Heart right ventricle (tissue), 16 donors: ENCODE results near the gene CD52. TPM values are rescaled to one million over a fixed set of nuclear protein-coding genes. Genes with fewer than 3 reads are reported as not detected.

ENCODE experiments used
- ATAC-seq, 8 donors: fragments of 200-7000 bp; cut with Tn5 transposase; one replicate each; pipeline ENCODE4 v1.9.1; 2020; ENCODE audit warnings: mild to moderate bottlenecking in 8 of 8, moderate library complexity in 8 of 8, moderate number of reproducible peaks in 1 of 8
- DNase-seq, 2 donors: peaks; one replicate each; pipeline ENCODE4 v3.0.0-alpha.2; 2020
- H3K27ac ChIP-seq, 10 donors: fragments of 200-600 bp; sonication (generic) in 2 of 10; one replicate each; pipeline versions ENCODE4 v1.5.0 to v1.8.0; 2020 to 2022; ENCODE audit warnings: mild to moderate bottlenecking in 3 of 10
- H3K27me3 ChIP-seq, 7 donors: fragments of 200-600 bp; one replicate each; pipeline ENCODE4 v1.8.0; 2021 to 2022; ENCODE audit warnings: mild to moderate bottlenecking in 2 of 7
- H3K36me3 ChIP-seq, 9 donors: fragments of 200-600 bp; sonication (generic) in 1 of 9; one replicate each; pipeline versions ENCODE4 v1.5.0 to v1.8.0; 2020 to 2022; ENCODE audit warnings: mild to moderate bottlenecking in 2 of 9
- H3K4me1 ChIP-seq, 9 donors: fragments of 200-600 bp; sonication (generic) in 1 of 9; one replicate each; pipeline versions ENCODE4 v1.5.0 to v1.8.0; 2020 to 2022; ENCODE audit warnings: mild to moderate bottlenecking in 4 of 9
- H3K4me3 ChIP-seq, 10 donors: fragments of 200-600 bp; sonication (generic) in 2 of 10; one replicate each; pipeline versions ENCODE4 v1.5.0 to v1.8.0; 2020 to 2022; ENCODE audit warnings: mild to moderate bottlenecking in 7 of 10, moderate library complexity in 2 of 10
- H3K9me3 ChIP-seq, 11 donors: fragments of 200-600 bp in 10 of 11; sonication (generic) in 2 of 11; one replicate each; pipeline versions ENCODE4 v1.5.0 to v1.8.0; 2013 to 2022; ENCODE audit warnings: mild to moderate bottlenecking in 2 of 11, control low read depth in 1 of 11, moderate library complexity in 1 of 11
- whole genome bisulfite sequencing, 2 donors: extraction: QIAGEN DNeasy Blood & Tissue Kit; methylation state at CpG; one replicate each; pipeline ENCODE4 v1.1.7; 2013; ENCODE audit warnings: inconsistent platforms in 1 of 2; 5-methylcytosine and 5-hydroxymethylcytosine counted together
- intact Hi-C, 10 donors: fragments of 100-400 bp; cut with DNase I; formaldehyde crosslinking; loops; one replicate each; pipeline versions ENCODE4 v1.11.1 to v1.14.2; 2022
- polyA plus RNA-seq, 2 donors: library from polyadenylated mRNA; stranded (reverse); fragments of 200-250 nt; gene quantifications; one replicate each; pipeline ENCODE4 v1.2.3, GENCODE V29; 2013
- total RNA-seq, 10 donors: library from RNA; stranded (reverse); fragmentation: NEBNext Ultra II Directional in 3 of 10; extraction: Animal tissue kit (Norgen Biotek cat#: 25700) in 3 of 10; gene quantifications; one replicate each; pipeline versions ENCODE4 v1.2.1 to v1.2.4, GENCODE V29; 2021 to 2023
- TF ChIP-seq, protein P1 (sequence below), 9 donors: fragments of 200-600 bp; sonication (generic) in 2 of 9; IDR thresholded peaks; one replicate each; pipeline versions ENCODE4 v1.5.0 to v1.8.0; 2021 to 2022; ENCODE audit warnings: antibody characterized with exemption in 9 of 9, mild to moderate bottlenecking in 5 of 9, moderate library complexity in 1 of 9
- donor health status: Arrhythmogenic right ventricular cardiomyopathy.
- donor health status: ischemic (EF 13 %, LVEDD 7.1; RV severe dilation, severe dysfunction).
- donor health status: healthy with polysubstance abuse.
- donor health status: DM: no; HTN: yes; CAD: no.
- donor health status: DM: no; HTN: no; CAD: no.
- donor health status: ischemic (EF 25% LVEDD 6.9; RV normal size, moderate dysfunction).
- donor health status: ischemic (EF 25% LVEDD 5.7; RV mildly dilated, moderate dysfunction).
- donor health status: healthy.
- donor health status: DM: yes; HTN: yes; CAD: no.
- donor health status: Ischemic cardiomyopathy.
- donor health status: ischemic (EF 35%, LVEDD 5.7; RV mildly dilated, moderate dysfunction).
- donor health status: nonischemic (EF 11% LVEDD 7.7; RV severe dilation, severe dysfunction).
- donor health status: DM: yes; HTN: yes; CAD: no.
- donor health status: PGD.
- donor health status: ischemic (EF 29% LVEDD 5.4; RV normal size, mild dysfunction).
- donor health status: nonischemic (EF 23%, LVEDD 6.1; RV moderate dilation, normal function).

CD52 gene
- total and polyA plus RNA-seq, 12 donors, result 1.9 to 62.6 (median 5.9) TPM

GRCh38 chr1:26318338-26319064, 743 bp downstream of the CD52 start:
- Histone ChIP-seq H3K4me1 (peaks cover 0 to 81% (median 21%) of the 10 kb centered on the region in 9 donors), H3K36me3 (peaks cover 0 to 16% (median 0%) of the 10 kb centered on the region in 9 donors), H3K27me3 (no peaks in the 10 kb centered on the region), H3K27ac (peak overlapping the region in 7 of 10 donors; percentile 23 to 89 (median 55)), H3K9me3 (no peaks in the 10 kb centered on the region), H3K4me3 (peak overlapping the region in 7 of 10 donors; percentile 5 to 59 (median 12))
- TF ChIP-seq, protein P1, sequence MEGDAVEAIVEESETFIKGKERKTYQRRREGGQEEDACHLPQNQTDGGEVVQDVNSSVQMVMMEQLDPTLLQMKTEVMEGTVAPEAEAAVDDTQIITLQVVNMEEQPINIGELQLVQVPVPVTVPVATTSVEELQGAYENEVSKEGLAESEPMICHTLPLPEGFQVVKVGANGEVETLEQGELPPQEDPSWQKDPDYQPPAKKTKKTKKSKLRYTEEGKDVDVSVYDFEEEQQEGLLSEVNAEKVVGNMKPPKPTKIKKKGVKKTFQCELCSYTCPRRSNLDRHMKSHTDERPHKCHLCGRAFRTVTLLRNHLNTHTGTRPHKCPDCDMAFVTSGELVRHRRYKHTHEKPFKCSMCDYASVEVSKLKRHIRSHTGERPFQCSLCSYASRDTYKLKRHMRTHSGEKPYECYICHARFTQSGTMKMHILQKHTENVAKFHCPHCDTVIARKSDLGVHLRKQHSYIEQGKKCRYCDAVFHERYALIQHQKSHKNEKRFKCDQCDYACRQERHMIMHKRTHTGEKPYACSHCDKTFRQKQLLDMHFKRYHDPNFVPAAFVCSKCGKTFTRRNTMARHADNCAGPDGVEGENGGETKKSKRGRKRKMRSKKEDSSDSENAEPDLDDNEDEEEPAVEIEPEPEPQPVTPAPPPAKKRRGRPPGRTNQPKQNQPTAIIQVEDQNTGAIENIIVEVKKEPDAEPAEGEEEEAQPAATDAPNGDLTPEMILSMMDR (IDR thresholded peaks at IDR 0.05), result no peak
- ATAC-seq (peak in 3 of 8 donors; percentile 9 to 52 (median 25)), DNase-seq (no peak)
- 83 to 86% methylated on average over 9 of the region's 9 CpGs for WGBS, 2 donors
- intact Hi-C loops, result loop anchor here in 2 of 10 donors (5.0 to 10.0 kb wide), 2 partner anchors 46 to 144 kb away; partner anchors contain the start of genes CNKSR1 (in 1 of the 2) and ZNF593OS (in 1 of the 2)

GRCh38 chr1:26320896-26321295, 3.1 kb downstream of the CD52 start:
- Histone ChIP-seq H3K27ac (peak overlapping the region in 1 of 10 donors; percentile 11), H3K36me3 (peaks cover 0 to 24% (median 0%) of the 10 kb centered on the region in 9 donors), H3K4me3 (peak overlapping the region in 1 of 10 donors; percentile 59), H3K27me3 (peaks cover 0 to 5% (median 0%) of the 10 kb centered on the region in 7 donors), H3K4me1 (peaks cover 0 to 58% (median 21%) of the 10 kb centered on the region in 9 donors), H3K9me3 (no peaks in the 10 kb centered on the region)
- 64 to 67% methylated on average over 2 of the region's 2 CpGs for WGBS, 2 donors
- DNase-seq (no peak), ATAC-seq (peak in 4 of 8 donors; percentile 3 to 11 (median 5))
- TF ChIP-seq, protein P1 (IDR thresholded peaks at IDR 0.05), result no peak
- intact Hi-C loops, result loop anchor here (1.0 to 10.0 kb wide), 16 partner anchors 34 to 216 kb away; partner anchors contain the start of genes C1orf232 (in 4 of the 10), ZNF593 (in 4 of the 10), ZNF593OS (in 2 of the 10) and CNKSR1 (in 1 of the 10)

- Histone ChIP-seq H3K36me3 (peaks cover 0 to 24% (median 0%) of the 10 kb centered on the region in 9 donors), H3K27me3 (peaks cover 0 to 5% (median 0%) of the 10 kb centered on the region in 7 donors), H3K4me1 (peaks cover 0 to 52% (median 21%) of the 10 kb centered on the region in 9 donors), H3K4me3 (no peak overlapping the region), H3K9me3 (no peaks in the 10 kb centered on the region), H3K27ac (peak overlapping the region in 1 of 10 donors; percentile 11)
- intact Hi-C loops, result loop anchor here (1.0 to 10.0 kb wide), 16 partner anchors 34 to 217 kb away; partner anchors contain the start of genes C1orf232 (in 4 of the 10), ZNF593 (in 4 of the 10), ZNF593OS (in 2 of the 10) and CNKSR1 (in 1 of the 10)
- ATAC-seq (peak; percentile 90 to 93 (median 92)), DNase-seq (peak; percentile 92 to 93)
- TF ChIP-seq, protein P1 (IDR thresholded peaks at IDR 0.05), result peak; percentile 77 to 93 (median 92)
- 11 to 12% methylated on average over 16 of the region's 16 CpGs for WGBS, 2 donors
These were observed 3.7 kb downstream of the CD52 start for GRCh38 chr1:26321315-26322041.

- no peak for DNase-seq
- H3K4me1 ChIP-seq, result peaks cover 0 to 47% (median 21%) of the 10 kb centered on the region in 9 donors
- H3K27ac ChIP-seq, result no peak overlapping the region
- intact Hi-C loops, result loop anchor here in 8 of 10 donors (5.0 to 10.0 kb wide), 9 partner anchors 35 to 217 kb away; partner anchors contain the start of genes C1orf232 (in 3 of the 8), ZNF593 (in 3 of the 8), ZNF593OS (in 2 of the 8) and CNKSR1 (in 1 of the 8)
- WGBS, 2 donors, result 69 to 70% methylated on average over 10 of the region's 10 CpGs
- H3K4me3 ChIP-seq, result no peak overlapping the region
- H3K27me3 ChIP-seq, result peaks cover 0 to 5% (median 0%) of the 10 kb centered on the region in 7 donors
- no peak for ATAC-seq
- TF ChIP-seq, protein P1 (IDR thresholded peaks at IDR 0.05), result no peak
- no peaks in the 10 kb centered on the region for H3K9me3 ChIP-seq
- H3K36me3 ChIP-seq, result peaks cover 0 to 24% (median 0%) of the 10 kb centered on the region in 9 donors
These were observed 4.2 kb downstream of the CD52 start for GRCh38 chr1:26322042-26322331.
